Activated T-cell treated with anti-CD3 and anti-CD28 coated beads for 4 hours (primary cell): ENCODE measurements around the gene IL20RB.

Experiments used
- DNase-seq: peaks from one replicate; pipeline ENCODE4 v3.0.0-alpha.2; 2020

IL20RB gene

DNA sequence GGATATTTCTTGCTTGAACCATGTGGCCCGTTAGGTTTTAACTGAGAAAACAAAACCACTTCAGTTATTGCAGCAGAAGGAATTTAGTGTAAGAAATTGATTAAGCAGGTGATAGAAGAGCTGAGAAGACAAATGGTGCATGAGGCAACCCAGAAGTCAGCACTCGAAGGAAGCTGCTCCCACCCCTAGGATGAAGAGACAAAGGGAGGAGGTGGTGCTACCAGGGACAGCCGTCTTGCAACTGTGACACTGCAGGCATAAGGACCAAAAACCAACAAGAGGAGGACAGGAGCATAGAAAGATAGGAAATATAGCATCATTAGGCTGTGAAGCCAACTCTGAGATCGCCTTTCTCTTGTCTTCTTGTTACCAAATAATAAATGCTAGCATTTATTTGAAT lies 89.0 kb downstream of the IL20RB start:
- DNase-seq, result no peak

- no peak for DNase-seq
These were observed 89.5 kb downstream of the IL20RB start for GRCh38 chr3:137047240-137047639.

DNA sequence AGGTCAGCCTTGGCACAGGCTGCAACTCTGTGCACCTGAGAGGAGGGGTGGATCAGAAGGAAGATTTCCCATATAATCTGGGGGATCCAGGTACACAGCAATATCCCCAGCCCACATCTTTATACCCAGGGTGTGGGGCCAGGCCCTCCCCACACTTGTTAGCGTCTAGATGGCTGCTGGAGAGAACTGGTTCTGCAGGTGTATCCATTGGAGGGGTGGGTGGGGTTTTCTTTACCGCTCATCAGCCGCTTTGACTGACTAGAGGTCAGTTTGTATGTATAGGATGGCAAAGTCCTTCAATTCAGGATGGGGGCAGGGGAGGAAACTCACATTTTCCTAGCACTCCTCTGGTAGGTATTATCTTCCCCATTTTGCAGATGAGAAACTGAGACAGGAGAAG lies 92.5 kb downstream of the IL20RB start:
- no peak for DNase-seq

DNA sequence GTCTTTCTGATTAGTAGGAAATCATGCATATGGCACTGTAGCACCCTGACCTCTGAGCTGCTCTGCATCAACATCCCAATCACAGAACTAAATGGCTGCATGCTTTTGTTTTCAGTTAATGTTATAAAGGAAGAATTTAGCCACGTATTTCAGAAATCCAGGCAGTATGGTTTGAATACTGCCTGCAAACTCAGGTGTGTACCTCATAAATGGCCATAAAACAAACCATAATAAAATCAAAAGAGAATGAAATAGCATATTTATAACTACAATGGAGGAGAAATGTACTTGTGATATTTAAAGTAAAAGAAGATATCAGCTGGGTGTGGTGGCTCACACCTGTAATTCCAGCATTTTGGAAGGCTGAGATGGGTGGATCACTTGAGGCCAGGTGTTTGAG lies 94.5 kb downstream of the IL20RB start:
- DNase-seq, result no peak
